Spleen (tissue), 11 donors: ENCODE measurements around the gene GRIP1. TPM values are rescaled to one million over a fixed set of nuclear protein-coding genes. Genes with fewer than 3 reads are reported as not detected.

Experiments used
- DNase-seq: peaks from one replicate; pipeline ENCODE4 v3.0.0-alpha.2; 2020
- H3K27ac ChIP-seq, 8 donors: fragments of 200-600 bp; sonication (generic) in 7 of 8; 1 replicate in 4 of 8; 2 replicates in 4 of 8; pipeline versions ENCODE4 v1.5.0 to v1.8.0; 2016 to 2021; ENCODE audit warnings: inconsistent platforms in 4 of 8, mild to moderate bottlenecking in 4 of 8, moderate library complexity in 1 of 8
- H3K27me3 ChIP-seq, 7 donors: fragments of 200-600 bp; sonication (generic) in 6 of 7; replicated peaks in 1 of 7; 1 replicate in 4 of 7; 2 replicates in 3 of 7; pipeline versions ENCODE4 v1.5.0 to v1.8.0; 2016 to 2021; ENCODE audit warnings: inconsistent platforms in 3 of 7, mild to moderate bottlenecking in 1 of 7
- H3K36me3 ChIP-seq, 6 donors: fragments of 200-600 bp; sonication (generic) in 5 of 6; 1 replicate in 4 of 6; 2 replicates in 2 of 6; pipeline versions ENCODE4 v1.5.0 to v1.8.0; 2016 to 2021; ENCODE audit warnings: inconsistent platforms in 2 of 6
- H3K4me1 ChIP-seq, 6 donors: fragments of 200-600 bp; sonication (generic) in 5 of 6; 1 replicate in 3 of 6; 2 replicates in 3 of 6; pipeline versions ENCODE4 v1.5.0 to v1.8.0; 2016 to 2021; ENCODE audit warnings: inconsistent platforms in 3 of 6
- H3K4me3 ChIP-seq, 8 donors: fragments of 200-600 bp; sonication (generic) in 7 of 8; 1 replicate in 4 of 8; 2 replicates in 4 of 8; pipeline versions ENCODE4 v1.5.0 to v1.8.0; 2016 to 2021; ENCODE audit warnings: inconsistent platforms in 4 of 8, mild to moderate bottlenecking in 4 of 8, moderate library complexity in 2 of 8
- H3K9me3 ChIP-seq, 8 donors: fragments of 200-600 bp; sonication (generic) in 7 of 8; 1 replicate in 4 of 8; 2 replicates in 4 of 8; pipeline versions ENCODE4 v1.5.0 to v1.8.0; 2016 to 2021; ENCODE audit warnings: inconsistent platforms in 4 of 8
- POLR2A ChIP-seq, 3 donors: fragments of 450-650 bp; IDR thresholded peaks; one replicate each; pipeline ENCODE4 v1.5.1; 2017; ENCODE audit warnings: antibody characterized with exemption in 3 of 3, mild to moderate bottlenecking in 1 of 3
- POLR2AphosphoS5 ChIP-seq, 3 donors: sonication (generic); formaldehyde crosslinking; IDR thresholded peaks; one replicate each; pipeline ENCODE4 v1.5.1; 2017; ENCODE audit warnings: antibody characterized with exemption in 3 of 3
- WGBS, 5 donors: extraction: QIAGEN DNeasy Blood & Tissue Kit in 3 of 5; methylation state at CpG; one replicate each; pipeline versions ENCODE4 v1.1.5 to v1.1.7; 2013 to 2018; 5-methylcytosine and 5-hydroxymethylcytosine counted together
- intact Hi-C: fragments of 100-400 bp; cut with DNase I; formaldehyde crosslinking; loops from one replicate; pipeline ENCODE4 v1.15.0; 2023; ENCODE audit warnings: low total_unique reads
- polyA plus RNA-seq, 3 donors: library from polyadenylated mRNA; stranded (reverse); fragments of 200-250 nt; gene quantifications; one replicate each; pipeline ENCODE4 v1.2.1, GENCODE V29; 2013
- total RNA-seq, 7 donors: library from RNA; depleted of rRNA in 3 of 7; stranded (reverse); fragments of >200 nt in 3 of 7; fragmentation: NEBNext Ultra II Directional in 4 of 7; extraction: Animal tissue kit (Norgen Biotek cat#: 25700) in 4 of 7; gene quantifications; one replicate each; pipeline versions ENCODE4 v1.1.0 to v1.2.1, GENCODE V29; 2016 to 2021
- TF ChIP-seq, protein P1 (sequence below), 11 experiments: fragments of 200-600 bp in 7 of 11; fragments of 450-650 bp in 4 of 11; sonication (generic) in 4 of 11; IDR thresholded peaks in 8 of 11; conservative IDR thresholded peaks in 3 of 11; 1 replicate in 7 of 11; 2 replicates in 4 of 11; pipeline versions ENCODE4 v1.4.0 to v1.8.0; 2016 to 2021; ENCODE audit warnings: antibody characterized with exemption in 11 of 11, inconsistent platforms in 4 of 11, mild to moderate bottlenecking in 1 of 11
- donor health status: healthy with polysubstance abuse.
- donor health status: DM: no; HTN: no; CAD: no; lungs with moderate emphysema.
- donor health status: DM: no; HTN: no; CAD: no.
- donor health status: Bipolar disorder and iron deficiency.
- donor health status: healthy.
- donor health status: DM: no; HTN: no; CAD: no.
- donor health status: DM: yes; HTN: yes; CAD: no.

The GRIP1 gene
- total and polyA plus RNA-seq, 10 donors, result 0.35 to 15.2 (median 4.8) TPM

DNA sequence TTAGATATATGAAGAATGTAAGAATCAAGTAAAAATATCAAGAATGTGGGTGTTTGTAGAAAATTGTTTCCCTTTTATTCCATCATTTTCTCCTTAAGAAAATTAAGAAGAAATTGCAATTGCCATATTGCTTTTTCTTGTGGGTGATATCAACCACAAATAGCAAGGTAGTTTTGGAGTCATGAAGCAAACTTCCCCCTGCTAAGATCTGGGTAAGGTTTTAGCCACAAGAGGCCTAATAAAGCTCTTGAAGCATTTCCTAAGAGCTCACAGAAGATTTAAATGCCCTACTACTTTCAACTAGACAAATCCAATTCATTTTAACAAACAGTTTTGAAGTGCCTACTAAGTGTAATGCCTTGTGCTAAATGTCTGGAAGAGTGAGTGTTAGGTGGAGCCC is 2.6 kb downstream of the GRIP1 start:
- Histone ChIP-seq H3K4me3 (no peak overlapping the region), H3K27me3 (no peaks in the 10 kb centered on the region), H3K27ac (no peak overlapping the region), H3K4me1 (no peaks in the 10 kb centered on the region), H3K36me3 (no peaks in the 10 kb centered on the region), H3K9me3 (no peaks in the 10 kb centered on the region)
- TF ChIP-seq, protein P1, sequence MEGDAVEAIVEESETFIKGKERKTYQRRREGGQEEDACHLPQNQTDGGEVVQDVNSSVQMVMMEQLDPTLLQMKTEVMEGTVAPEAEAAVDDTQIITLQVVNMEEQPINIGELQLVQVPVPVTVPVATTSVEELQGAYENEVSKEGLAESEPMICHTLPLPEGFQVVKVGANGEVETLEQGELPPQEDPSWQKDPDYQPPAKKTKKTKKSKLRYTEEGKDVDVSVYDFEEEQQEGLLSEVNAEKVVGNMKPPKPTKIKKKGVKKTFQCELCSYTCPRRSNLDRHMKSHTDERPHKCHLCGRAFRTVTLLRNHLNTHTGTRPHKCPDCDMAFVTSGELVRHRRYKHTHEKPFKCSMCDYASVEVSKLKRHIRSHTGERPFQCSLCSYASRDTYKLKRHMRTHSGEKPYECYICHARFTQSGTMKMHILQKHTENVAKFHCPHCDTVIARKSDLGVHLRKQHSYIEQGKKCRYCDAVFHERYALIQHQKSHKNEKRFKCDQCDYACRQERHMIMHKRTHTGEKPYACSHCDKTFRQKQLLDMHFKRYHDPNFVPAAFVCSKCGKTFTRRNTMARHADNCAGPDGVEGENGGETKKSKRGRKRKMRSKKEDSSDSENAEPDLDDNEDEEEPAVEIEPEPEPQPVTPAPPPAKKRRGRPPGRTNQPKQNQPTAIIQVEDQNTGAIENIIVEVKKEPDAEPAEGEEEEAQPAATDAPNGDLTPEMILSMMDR (IDR thresholded peaks at IDR 0.05 in 8 of 11, conservative IDR thresholded peaks at IDR 0.05 in 3 of 11), result no peak
- TF ChIP-seq POLR2AphosphoS5 (IDR thresholded peaks at IDR 0.05), result no peak
- TF ChIP-seq POLR2A (IDR thresholded peaks at IDR 0.05), result no peak
- intact Hi-C loops, result no loop called here
- no peak for DNase-seq

DNA sequence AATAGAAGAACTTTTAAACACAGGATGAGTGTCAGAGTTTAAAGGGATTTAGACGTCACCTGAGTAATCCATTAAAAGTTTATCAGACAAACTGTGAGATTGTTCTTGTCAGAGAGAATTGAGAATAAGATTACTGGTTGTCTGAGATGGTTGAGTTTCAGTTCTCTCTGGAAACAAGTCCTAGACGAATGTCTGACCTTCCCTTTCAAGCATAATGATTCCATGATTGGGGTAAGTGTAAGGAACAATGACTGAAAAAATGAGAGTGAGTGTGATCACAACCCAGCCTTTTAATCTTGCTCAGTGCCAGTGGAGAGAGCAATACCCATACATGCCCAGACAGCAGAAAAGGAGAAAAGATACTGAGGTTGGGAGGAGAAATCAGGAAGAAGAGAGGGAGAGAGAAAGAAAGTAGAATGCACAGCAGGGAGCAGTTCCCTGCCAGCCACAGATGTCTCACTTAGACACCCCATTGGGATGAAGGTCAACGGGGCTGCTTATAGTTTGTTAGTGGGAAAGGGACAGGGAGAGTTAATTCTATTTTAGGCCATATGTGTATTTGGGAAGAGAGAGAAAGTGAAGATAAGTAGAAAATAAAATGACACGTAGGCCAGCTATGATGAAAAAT is 4.3 kb downstream of the GRIP1 start:
- WGBS, 5 donors, result 50 to 55% (median 54%) methylated on average over 4 of the region's 4 CpGs
- TF ChIP-seq, protein P1 (IDR thresholded peaks at IDR 0.05 in 8 of 11, conservative IDR thresholded peaks at IDR 0.05 in 3 of 11), result no peak
- no peak for TF ChIP-seq POLR2A (IDR thresholded peaks at IDR 0.05)
- TF ChIP-seq POLR2AphosphoS5 (IDR thresholded peaks at IDR 0.05), result no peak
- H3K4me3 ChIP-seq, result no peak overlapping the region
- no peaks in the 10 kb centered on the region for H3K4me1 ChIP-seq
- intact Hi-C loops, result no loop called here
- H3K27ac ChIP-seq, result no peak overlapping the region
- H3K36me3 ChIP-seq, result no peaks in the 10 kb centered on the region
- H3K27me3 ChIP-seq, result no peaks in the 10 kb centered on the region
- no peak for DNase-seq
- no peaks in the 10 kb centered on the region for H3K9me3 ChIP-seq

DNA sequence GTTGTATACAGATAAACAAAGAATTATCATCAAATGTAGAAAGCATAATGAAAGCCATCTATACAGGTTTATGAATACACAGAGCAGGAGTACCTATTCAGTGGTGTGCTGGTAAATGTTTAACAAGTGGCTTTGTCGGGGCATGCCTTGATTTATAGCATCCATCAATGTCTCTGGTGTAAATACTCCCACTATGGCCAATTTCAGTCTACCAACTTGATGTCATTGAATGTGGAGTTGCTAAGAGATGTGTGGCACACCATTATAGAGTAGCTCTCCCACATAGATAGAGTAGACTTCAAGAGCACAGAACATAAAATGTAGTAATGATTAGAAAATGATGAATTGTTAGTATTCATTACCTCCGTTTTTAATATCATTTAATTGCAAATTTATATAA is 9.3 kb downstream of the GRIP1 start:
- Histone ChIP-seq H3K4me3 (no peak overlapping the region), H3K4me1 (peaks cover 0 to 10% (median 3%) of the 10 kb centered on the region in 6 donors), H3K36me3 (no peaks in the 10 kb centered on the region), H3K27me3 (no peaks in the 10 kb centered on the region), H3K9me3 (no peaks in the 10 kb centered on the region), H3K27ac (no peak overlapping the region)
- DNase-seq, result no peak
- TF ChIP-seq POLR2AphosphoS5 (IDR thresholded peaks at IDR 0.05), result no peak
- TF ChIP-seq, protein P1 (IDR thresholded peaks at IDR 0.05 in 8 of 11, conservative IDR thresholded peaks at IDR 0.05 in 3 of 11), result no peak
- TF ChIP-seq POLR2A (IDR thresholded peaks at IDR 0.05), result no peak
- 87 to 95% (median 91%) methylated on average over 2 of the region's 2 CpGs for WGBS, 5 donors
- intact Hi-C loops, result no loop called here

DNA sequence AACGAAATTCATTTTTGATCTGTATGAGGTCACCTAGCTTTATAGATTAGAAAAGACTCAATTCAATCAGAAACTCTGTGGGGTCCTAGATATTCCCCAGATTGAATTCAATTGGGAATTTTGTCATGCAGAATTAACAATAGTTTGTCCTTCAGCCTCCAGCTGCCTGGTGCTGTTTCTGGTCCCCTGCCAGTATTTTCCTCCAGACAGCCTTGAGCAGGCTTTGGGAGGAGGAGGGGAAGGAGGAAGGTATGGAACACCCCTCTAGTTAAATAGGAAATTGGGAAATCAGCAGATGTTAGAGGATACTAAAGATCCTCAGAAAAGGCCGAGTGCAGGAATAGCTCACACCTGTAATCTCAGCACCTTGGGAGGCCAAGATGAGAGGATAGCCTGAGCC is 10.6 kb downstream of the GRIP1 start:
- Histone ChIP-seq H3K4me1 (peaks cover 0 to 15% (median 3%) of the 10 kb centered on the region in 6 donors), H3K4me3 (no peak overlapping the region), H3K36me3 (no peaks in the 10 kb centered on the region), H3K9me3 (no peaks in the 10 kb centered on the region), H3K27ac (no peak overlapping the region), H3K27me3 (no peaks in the 10 kb centered on the region)
- no peak for DNase-seq
- TF ChIP-seq POLR2AphosphoS5 (IDR thresholded peaks at IDR 0.05), result no peak
- WGBS, 5 donors, result 58 to 68% (median 60%) methylated on average over 2 of the region's 2 CpGs
- intact Hi-C loops, result no loop called here

DNA sequence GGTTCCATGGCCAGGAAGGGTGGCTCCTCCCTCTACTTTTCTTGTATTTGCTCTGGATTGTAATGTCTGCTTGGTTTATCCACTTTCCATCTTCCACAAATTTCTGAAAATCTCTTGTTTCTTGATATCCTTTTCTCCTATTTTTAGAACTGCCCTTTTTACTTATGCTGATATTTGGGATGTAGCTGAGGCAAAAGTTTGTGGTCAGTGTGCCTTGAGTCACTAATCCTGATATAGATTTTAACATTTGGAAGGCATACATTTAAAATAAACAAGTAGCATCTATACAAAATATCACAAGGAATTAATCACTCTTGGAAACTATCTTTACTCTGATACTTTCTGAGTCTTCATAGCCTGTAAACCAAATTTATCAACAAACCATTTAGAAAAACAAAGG is 11.0 kb downstream of the GRIP1 start:
- Histone ChIP-seq H3K9me3 (no peaks in the 10 kb centered on the region), H3K36me3 (no peaks in the 10 kb centered on the region), H3K4me1 (peaks cover 2 to 19% (median 7%) of the 10 kb centered on the region in 6 donors), H3K27ac (no peak overlapping the region), H3K27me3 (no peaks in the 10 kb centered on the region), H3K4me3 (no peak overlapping the region)
- TF ChIP-seq, protein P1 (IDR thresholded peaks at IDR 0.05 in 8 of 11, conservative IDR thresholded peaks at IDR 0.05 in 3 of 11), result no peak
- TF ChIP-seq POLR2A (IDR thresholded peaks at IDR 0.05) (no peak), POLR2AphosphoS5 (IDR thresholded peaks at IDR 0.05) (no peak)
- no peak for DNase-seq
- intact Hi-C loops, result no loop called here
